GM12801 (cell line): ENCODE measurements around the gene CCR8.

Source experiments
- TF ChIP-seq, protein P1 (sequence below): IDR thresholded peaks from one replicate; pipeline ENCODE4 v1.5.1; 2011; ENCODE audit warnings: control low read depth; ENCODE audit not compliant: insufficient read length; ENCODE audit errors: extremely low read depth

CCR8 gene

GRCh38 chr3:39358333-39358732, 28.8 kb downstream of the CCR8 start:
- TF ChIP-seq, protein P1, sequence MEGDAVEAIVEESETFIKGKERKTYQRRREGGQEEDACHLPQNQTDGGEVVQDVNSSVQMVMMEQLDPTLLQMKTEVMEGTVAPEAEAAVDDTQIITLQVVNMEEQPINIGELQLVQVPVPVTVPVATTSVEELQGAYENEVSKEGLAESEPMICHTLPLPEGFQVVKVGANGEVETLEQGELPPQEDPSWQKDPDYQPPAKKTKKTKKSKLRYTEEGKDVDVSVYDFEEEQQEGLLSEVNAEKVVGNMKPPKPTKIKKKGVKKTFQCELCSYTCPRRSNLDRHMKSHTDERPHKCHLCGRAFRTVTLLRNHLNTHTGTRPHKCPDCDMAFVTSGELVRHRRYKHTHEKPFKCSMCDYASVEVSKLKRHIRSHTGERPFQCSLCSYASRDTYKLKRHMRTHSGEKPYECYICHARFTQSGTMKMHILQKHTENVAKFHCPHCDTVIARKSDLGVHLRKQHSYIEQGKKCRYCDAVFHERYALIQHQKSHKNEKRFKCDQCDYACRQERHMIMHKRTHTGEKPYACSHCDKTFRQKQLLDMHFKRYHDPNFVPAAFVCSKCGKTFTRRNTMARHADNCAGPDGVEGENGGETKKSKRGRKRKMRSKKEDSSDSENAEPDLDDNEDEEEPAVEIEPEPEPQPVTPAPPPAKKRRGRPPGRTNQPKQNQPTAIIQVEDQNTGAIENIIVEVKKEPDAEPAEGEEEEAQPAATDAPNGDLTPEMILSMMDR: no peak

DNA sequence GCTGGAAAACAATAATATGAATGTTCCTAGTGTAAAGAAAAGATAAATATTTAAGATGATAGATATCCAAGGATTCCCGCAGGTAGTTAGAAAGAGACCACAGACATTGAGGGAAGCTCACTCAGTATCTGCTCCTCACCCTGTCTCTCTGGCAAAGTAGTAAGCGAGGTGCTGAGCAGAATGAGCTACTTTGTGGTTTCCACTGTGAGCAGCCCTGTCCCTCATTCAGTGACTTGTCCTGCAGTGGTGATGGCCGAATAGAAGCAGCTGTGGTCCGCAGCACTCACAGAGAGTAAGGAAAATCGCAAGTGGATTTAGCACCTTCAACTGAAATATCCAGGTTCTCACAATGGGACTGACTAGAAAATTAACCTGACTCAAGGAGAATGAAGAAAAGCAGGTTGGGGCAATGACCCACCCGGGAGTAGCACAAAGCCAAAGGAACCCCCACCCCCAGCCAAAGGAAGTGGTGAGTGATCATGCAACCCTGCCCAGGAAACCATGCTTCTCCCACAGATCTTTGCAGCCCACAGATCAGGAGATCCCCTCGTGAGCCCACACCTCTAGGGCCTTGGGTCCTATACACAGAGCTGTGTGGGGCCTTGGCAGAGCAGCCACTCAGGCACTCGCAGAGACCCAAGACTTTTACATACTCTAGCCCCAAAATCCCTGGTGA, 31.9 kb downstream of the CCR8 start:
- TF ChIP-seq, protein P1: no peak

DNA sequence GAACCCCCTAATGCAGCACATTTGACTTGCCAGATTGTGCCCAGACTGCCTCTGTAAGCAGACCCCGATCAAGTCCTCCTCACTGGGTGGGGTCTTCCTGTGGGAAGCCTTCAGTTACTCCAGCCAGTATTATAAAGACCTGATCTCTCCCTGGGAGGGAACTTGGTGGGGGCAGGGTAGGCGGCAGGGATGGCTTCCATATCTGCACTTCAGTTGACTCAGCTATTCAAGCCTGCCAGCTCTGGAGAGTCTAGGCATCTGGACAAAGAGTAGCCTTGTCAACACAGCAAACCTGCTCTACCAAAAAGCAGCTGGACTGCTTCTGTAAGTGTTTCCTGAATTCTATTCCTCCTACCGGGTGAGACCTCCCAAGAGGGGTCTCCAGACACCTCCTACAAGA, 32.7 kb downstream of the CCR8 start:
- TF ChIP-seq, protein P1: no peak

GRCh38 chr3:39362812-39363211, 33.3 kb downstream of the CCR8 start:
- TF ChIP-seq, protein P1: no peak

DNA sequence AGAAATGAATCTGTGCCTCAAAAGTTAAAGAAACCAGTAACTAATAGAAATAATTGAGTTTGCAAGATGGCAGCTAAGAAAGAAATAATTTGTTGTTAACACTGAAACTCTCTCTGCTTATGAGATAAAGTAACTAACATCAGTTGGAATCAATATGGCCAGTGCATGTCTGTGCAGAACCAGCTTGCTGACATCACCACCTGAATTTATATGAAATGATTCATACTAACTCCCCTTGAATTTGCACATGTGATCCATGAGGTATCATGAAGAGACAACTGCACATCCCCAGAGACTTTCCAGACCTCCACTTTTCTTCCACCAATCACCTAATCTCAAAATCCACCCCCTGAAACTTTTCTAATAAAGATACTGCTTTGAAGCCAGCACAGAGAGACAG, 43.3 kb downstream of the CCR8 start:
- TF ChIP-seq, protein P1: no peak

DNA sequence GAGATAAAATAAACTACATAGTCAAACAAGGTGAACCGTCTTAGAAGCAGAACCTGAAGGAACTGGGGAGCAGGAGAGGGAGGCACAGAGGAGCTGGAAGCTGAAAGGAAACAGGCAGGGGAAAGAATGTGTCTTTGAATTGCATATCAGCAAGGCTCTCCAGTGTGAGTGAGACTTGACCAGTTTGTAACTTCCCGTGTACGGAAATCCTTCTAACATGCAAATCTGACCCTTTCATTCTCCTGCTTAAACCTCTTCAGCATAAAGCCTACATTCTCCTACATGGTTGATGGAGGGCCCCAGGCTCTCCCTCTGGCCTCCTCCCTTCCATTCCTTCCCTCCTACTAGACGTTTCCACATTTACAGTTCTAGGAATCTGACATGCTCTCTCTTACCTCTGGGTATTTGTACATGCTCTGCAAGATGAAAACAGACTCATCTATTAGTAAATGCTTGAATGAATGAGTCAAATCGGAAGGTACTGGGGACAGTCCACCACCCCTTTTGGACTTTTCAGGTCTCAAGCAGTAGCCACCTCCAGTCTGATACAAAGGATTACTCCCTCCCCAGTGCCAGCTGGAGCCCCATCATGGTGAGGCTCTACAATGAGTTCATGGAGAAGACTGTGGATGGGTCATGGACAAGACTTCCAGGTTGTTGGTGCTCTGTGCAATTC, 47.6 kb downstream of the CCR8 start:
- TF ChIP-seq, protein P1: no peak

DNA sequence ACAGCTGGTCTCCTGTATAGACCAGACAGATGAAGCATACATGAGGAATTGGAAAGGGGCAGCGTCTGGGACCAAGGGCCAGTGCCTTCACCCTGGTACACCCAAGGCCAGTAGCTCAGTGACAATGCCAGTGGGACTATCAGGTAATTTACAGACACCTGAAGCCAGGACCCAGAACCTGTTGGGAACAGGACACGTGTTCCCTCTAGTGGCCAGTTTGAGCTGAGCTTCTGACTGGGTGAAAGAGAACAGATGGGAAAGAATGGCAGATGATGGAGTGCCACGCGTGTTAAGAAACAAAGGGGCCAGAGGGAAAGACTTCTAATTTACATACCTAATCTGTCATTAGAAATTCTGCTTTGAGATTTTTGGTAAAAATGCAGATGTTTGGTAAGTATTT, 48.6 kb downstream of the CCR8 start:
- TF ChIP-seq, protein P1: no peak
